HG03432 (cell line): ENCODE data around the gene HTR7.
"Not testable (repeated sequence)": the region's sequence is repeated elsewhere in the genome, so short reads cannot be mapped to it uniquely, and the experiment has no call there.

ENCODE experiments used
- ATAC-seq: cut with Tn5 transposase; IDR thresholded peaks from one replicate; pipeline ENCODE4 v1.9.1; 2021; ENCODE audit warnings: mild to moderate bottlenecking, moderate library complexity; ENCODE audit not compliant: unreplicated experiment

HTR7 gene

DNA sequence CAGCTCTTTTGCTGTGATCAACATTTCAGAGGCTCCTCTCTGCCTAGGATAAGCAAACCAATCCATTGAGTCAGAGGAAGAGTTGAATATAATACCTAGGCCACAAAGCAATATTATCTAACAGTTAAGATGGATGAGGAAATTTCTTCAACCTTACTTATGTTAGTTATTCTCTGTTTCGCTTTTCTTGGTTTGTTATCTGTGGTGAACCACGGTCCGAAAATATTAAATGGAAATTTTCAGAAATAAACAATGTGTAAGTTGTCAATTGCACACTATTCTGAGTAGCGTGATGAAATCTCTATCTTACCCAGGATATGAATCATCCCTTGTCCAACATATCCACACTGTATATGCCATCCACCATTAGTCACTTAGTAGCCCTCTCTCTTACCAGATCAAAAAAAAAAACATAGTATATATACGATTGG, 1.5 kb upstream of the HTR7 start:
- ATAC-seq: no peak

DNA sequence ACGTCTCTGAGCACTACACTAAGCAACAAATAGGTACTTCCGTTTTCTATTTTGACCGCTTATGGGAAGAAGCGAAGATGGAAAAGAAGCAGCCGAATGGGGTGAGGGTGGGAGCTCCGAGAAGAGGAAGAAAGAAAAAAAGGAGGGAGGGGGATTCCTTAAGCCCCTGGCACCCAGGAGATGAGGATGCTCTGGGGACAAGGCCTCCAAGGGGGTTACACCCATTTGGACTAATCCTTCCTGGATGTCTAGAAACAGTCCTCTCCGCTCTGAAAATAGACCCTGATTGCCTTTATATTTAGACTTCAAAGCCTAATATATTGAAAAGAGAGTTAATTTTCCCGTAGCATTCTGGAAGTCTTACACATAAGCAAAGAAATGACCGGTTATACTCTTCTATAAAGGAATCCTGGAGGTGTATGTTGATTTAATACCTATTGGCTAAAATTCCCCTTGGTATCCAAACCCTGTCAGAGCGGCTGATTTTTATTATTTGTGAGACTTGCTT, 676 bp upstream of the HTR7 start:
- ATAC-seq: no peak

DNA sequence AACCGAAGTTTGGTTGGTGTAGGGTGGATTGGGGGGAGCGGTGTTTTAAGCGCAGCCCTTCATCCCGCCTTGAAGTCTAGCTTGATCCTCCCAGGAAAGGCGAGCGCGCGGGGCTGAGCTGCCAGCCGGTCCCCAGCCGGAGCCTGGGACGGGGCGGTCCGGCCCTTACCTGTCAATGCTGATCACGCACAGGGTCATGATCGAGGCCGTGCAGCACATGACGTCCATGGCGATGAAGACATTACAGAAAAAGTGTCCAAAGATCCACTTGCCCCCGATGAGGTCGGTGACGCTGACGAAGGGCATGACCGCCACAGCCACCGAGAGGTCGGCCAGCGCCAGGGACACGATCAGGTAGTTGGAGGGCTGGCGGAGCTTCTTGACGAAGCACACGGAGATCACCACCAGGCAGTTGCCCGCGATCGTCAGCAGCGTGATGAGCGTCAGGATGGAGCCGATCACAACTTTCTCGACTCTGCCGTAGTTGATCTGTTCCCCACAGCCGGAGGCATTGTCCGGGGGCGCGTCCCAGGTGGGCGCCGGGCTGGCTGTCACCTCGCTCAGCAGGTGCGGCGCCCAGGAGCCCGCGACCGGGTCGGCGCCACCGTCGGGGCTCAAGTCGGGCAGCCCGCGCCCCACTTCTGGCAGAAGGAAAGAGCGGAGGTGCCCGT, 740 bp downstream of the HTR7 start:
- peak; percentile 7 for ATAC-seq

DNA sequence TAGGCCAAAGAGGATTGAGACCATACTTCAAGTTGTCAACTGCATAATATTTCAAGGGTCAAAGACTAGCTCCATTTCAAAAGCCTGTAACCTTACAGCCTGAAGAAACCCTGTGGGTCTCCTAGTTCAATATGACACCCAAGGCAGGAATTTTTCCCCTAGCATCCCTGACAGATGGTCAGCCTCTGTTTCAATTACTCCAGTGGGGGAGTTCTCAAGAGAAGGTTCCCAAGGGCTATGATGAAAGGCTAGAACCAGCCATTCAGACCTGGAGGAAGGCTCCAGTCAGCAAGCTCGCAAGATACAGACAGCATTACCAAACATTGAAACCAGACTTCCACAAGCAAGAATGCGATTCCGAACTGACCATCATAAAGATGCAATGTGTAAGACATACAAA, 1.6 kb downstream of the HTR7 start:
- no peak for ATAC-seq

DNA sequence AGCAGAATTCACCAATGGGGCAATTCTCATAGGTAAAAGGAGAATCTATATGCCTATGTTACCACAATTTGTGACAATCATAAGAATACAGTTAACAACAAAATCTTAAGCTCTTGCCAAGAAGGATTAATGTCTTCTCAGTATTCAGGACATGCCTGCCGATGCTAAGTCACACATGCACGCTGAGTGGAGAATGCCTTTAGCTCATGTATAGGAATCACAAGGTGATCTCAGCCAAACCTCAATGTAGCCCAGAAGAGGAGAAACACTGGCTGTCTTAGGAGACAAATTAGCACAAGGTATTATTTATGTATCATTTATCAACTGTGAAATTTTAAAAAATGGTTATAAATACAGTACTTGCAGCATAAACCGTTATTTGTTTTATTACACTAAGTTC, 2.7 kb downstream of the HTR7 start:
- no peak for ATAC-seq

DNA sequence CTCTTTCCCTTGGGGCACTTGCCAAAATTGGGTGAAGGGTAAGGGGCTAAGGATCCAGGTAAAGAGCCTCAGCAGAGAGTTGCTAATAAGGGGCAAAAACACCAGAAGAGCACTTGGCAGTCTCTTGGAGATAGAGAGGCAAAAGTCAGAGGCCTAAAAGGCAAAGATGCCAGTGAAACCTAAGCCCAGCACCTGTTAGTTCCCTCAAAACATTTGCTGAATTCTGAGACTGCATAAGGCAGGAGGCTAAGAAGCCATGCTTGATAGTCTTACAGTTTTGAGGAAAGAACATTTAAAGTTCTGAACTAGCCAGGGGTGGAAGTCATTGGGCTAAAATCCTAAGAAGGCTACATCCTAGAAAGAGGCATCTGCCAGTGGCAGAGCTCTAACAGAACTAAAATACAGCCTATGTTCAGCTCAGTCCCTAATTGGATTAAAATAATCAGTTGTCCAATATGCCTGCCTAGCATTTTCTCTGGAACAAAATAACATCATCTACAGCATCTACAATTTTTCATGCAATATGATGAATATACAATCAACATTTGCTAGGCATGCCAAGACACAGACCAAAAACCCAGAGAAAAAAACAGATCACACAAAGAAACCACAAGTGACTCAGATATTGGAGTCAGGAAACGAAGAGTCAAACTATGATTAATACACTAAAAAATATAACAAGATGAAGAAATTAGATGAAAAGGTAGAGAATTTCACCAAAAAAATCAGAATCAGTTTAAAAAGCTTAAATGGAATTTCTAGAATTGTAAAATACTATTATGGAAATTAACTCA, 7.7 kb downstream of the HTR7 start:
- ATAC-seq: no peak

DNA sequence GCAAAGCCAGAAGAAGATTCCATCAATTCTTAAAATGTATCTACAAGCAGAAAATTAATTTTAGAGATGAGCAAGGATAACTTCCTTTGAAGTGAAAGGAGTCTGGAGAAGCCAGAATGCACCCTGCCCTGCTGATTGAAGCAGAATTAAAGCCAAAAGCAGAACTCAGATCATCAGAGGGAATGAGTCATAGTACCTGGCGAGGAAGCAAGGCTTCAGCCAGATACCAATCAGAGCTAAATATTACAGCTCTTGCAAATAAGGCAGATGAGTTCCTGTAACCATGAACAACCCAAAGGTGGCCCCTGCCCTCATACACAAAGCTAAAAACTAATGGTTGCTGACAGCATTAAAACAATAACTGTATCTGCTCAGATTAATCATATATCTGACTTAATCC, 10.4 kb downstream of the HTR7 start:
- no peak for ATAC-seq

DNA sequence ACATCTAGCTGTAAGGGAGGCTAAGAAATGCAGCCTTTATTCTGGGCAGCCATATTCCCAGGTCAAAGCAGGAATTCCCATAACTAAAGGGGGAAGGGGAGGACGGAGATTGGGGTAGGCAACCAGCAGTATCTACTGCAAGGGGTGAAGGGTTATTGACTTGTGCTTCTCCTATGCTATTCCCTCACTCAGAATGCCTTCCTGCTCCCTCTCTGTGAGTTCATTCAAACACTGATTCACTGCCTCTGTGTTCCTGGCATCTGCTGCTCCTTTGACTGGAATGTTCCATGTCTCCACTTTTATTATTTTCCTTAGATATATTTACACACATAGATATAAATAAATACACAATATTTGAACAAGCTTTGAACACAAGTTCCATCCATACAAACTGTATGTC, 11.1 kb downstream of the HTR7 start:
- no peak for ATAC-seq

DNA sequence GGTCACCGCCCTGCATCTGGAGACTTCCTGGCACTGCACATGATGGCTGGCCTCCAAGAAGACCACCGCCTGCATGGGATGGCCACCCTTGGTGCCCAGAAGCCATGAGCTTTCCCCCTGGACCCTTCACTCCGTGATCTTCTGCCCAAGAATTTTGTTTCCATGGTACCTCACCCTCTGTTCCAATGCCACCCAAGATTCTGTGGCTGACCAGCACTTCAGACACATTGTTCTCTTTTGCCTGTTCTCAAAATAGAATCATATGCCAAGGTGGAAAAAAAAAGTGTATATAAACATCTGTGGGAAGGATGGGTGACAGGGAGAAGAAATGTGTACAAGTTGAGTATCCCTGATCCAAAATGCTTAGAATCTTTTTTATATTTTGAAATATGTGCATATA, 12.1 kb downstream of the HTR7 start:
- no peak for ATAC-seq

DNA sequence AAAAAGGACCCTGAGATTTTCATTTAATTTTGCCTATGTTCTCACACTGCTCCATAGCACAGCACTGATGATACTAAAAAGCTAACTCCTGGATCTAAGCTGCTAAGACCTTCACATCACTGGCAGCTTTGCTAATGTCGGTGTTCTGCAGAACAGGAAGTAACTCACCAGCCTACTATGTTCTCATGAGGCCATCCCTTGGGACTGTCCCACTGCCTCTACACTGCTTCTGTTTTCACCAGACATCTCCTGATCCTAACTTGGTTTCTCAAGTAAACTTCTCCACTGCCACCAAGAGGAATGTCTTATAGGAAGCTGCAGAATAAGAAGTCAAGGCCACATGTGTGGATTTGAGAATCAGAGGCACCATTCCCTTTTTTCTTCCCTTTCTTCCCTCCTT, 15.1 kb downstream of the HTR7 start:
- no peak for ATAC-seq

DNA sequence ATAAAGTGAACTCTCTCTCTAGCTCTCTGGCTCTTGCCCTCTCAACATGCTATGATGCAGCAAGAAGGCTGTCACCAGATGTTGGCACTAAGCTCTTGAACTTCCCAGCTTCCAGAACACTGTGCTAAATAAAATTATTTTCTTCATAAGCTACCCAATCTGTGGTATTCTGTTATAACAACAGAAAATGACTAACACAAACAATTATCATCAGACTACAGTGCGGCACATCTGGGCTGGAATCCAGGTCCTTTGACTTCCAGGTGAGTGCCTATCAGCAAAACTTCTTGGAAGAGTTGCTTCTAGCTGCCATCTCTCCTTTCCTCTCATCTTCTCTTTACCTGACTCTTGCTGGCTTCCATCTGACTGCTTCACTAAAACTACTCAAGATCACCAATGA, 20.4 kb downstream of the HTR7 start:
- ATAC-seq: no peak

DNA sequence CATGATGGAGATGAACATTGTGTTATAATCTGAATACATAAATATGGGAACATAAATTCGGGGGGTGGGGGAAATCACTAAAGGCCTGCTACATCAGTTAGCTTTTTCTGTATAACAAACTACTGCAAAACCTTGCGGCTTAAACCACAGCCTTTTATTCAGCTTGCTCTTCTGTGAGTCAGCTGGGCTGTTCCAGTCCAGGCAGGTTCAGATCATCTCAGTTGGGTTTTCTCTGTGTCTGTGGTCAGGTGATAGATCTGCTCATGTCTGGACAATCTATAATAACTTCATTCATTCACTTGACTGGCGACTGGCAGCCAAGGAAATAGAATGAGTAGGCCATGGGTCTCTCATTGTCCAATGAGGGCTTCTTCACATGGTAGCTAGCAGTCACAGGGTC, 23.5 kb downstream of the HTR7 start:
- ATAC-seq: no peak

DNA sequence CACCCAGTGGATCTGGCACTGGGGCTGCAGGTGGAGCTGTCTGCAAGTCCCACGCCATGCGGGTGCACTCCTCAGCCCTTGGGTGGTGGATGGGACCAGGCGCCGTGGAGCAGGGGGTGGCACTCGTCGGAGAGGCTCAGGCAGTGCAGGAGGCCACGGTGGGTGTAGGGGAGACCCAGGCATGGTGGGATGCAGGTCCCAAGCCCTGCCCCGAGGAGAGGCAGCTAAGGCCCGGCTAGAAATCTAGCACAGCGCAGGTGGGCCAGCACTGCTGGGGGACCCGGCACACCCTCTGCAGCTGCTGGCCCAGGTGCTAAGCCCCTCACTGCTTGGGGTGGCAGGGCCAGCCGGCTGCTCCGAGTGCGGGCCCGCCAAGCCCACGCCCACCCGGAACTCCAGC, 25.7 kb downstream of the HTR7 start:
- no peak for ATAC-seq

DNA sequence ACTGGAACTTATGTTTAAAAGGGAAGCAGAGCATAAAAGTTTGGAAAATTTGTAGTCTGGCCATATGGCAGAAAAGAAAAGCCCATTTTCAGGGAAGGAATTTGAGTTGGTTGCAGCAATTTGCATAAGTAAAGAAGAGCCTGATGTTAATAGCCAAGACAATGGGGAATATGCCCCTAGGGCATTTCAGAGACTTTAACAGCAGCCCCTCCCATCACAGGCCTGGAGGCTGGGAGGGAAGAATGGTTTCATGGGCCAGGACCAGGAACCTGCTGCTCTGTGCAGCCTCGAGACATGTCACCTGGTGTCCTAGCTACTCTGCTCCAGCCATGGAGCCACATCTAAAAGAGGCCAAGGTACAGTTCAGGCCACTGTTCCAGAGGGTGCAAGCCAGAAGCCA, 35.3 kb downstream of the HTR7 start:
- no peak for ATAC-seq

DNA sequence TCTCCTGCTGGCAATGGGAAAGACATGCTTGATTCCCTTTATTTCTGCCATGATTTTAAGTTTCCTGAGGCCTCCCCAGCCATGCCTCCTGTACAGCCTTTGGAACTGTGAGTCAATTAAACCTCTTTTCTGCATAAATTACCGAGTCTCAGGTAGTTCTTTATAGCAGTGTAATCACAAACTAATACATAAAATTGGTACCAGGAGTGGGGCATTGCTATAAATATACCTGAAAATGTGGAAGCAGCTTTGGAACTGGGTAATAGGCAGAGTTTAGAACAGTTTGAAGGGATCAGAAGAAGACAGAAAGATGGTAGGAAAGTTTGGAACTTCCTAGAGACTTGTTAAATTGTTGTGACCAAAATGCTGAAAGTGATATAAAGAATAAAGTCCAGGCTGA, 36.0 kb downstream of the HTR7 start:
- not testable (repeated sequence) for ATAC-seq

DNA sequence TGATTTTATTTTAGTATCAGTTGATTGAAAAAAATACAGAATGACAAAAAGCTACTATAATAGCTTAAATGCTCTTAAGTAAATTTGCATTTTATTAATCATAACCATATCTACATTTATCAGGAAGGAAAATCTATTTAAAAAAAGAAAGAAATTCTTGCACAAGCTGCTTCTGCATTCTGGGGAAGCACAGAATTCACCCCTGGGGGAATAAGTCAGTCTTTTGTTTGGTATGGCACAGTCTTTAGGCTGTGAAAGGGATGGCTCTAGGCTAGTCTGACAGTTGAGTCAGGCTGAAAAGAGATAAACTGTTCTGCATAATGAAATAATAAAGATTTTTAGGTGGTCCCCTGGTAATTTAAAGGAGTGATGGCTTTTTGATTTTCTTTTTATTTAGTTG, 37.9 kb downstream of the HTR7 start:
- no peak for ATAC-seq

DNA sequence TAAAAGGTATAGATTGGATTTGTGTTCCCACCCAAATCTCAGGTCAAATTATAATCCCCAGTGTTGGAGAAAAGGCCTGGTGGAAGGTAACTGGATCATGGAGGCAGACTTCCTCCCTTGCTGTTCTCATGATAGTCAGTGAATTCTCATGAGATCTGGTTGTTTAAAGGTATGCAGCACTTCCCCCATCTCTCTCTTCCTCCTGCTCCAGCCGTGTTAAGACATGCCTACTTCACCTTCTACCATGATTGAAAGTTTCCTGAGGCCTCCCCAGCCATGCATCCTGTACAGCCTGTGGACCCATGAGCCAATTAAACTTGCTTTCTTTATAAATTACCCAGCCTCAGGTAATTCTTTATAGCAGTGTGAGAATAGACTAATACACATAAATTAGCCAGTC, 39.1 kb downstream of the HTR7 start:
- no peak for ATAC-seq

DNA sequence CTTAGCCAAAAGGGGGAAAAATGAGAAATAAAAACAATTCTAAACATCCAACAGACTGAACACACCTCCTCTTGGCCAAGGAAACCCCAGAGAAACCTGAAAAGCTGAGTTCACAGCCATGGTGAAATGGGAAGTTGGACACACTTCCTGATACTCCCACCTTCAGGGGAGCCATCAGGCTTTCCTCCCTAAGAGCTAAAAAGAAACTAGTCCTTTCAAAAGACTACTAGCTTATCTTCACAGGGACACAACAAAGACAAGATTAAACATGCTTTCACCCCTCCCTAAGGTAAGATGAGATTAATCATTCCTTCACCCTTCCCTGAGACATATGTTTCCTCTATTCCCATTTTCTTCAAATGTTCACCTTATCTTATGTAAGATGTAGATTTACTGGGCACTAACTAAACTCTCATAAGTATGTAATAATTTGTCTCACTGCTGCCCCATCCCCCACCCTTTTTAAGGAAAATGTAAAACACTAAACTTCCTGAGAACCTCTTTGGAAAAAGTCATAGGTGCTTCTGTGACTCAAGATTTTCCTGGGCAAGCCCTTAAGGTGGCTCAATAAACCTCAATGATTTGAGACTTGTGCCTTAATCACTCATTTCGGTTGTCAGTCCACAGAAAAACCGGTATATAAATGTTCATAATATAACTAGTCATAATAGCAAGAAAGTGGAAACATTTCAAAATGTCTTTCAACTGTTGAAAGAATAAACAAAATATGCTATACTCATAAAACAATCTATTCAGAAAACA, 40.5 kb downstream of the HTR7 start:
- ATAC-seq: no peak

DNA sequence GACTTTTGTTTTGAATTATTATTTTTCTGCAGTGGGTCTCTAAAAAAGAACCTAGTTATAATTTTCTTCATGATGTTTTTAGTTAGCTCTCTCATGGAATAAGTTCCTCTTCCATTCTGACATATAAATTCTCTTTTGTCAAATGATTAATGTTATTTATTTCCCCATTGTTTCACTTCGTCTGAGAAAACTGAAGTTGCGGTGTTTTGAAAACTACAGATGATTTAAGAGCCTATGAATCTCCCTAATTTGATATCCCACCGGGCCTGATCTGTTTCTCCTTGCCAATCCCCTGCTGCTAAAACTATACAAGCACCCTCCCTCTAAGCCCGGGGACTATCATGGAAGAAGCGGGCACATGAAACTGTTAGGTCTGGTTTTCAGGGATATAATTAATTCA, 41.4 kb downstream of the HTR7 start:
- ATAC-seq: no peak

DNA sequence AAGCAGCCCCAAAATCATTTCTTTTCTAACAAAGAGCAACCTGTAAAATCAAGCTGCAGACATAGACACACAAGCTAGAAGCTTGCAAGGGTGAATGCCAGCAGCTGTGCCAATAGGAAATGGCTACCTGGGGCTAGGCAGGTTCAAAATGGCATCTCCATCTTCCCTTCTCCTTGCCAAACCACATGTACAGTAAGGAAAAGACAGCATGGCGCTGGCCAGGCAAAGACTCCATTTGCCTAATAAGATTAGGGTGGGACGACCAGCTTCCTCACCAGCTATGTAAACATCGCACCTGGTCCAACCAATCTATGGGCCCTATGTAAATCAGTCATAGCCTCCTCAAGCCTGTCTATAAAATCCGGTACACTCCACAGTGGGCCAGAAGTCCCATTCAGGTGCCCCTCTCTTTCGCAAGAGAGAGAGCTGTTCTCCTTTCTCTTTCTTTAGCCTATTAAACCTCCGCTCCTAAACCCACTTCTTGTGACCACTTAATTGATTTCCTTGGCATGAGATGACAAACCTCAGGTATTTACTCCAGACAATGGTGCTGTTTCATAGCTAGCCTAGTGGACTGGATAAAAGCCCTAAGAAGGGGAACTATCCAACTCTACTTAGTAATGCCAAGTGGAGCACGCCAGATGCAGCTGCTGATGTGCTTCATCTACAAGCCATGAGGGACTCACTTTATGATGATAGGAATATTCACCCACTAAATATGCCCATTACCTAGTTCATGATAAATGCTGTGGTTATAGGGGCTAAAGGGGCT, 44.1 kb downstream of the HTR7 start:
- no peak for ATAC-seq

DNA sequence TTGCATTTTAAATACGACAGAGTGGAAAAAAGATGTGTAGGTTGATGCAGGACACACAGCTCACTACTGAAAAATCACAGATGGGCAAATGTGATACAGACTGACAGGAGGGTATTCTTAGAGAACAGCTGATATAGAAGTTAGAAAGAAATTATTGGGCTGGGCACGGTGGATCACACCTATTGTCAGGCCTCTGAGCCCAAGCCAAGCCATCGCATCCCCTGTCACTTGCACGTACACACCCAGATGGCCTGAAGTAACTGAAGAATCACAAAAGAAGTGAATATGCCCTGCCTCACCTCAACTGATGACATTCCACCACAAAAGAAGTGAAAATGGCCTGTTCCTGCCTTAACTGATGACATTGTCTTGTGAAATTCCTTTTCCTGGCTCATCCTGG, 50.7 kb downstream of the HTR7 start:
- ATAC-seq: not testable (repeated sequence)
